OCI-LY7 (cell line): Measurements from ENCODE around the gene ZC3H4. TPM values are rescaled to one million over a fixed set of nuclear protein-coding genes. Genes with fewer than 3 reads are reported as not detected.
A peak's percentile ranks its signal among the peaks of the same experiment; 100 is the strongest.

ENCODE experiments used
- BruUV-seq: library from RNA; stranded (reverse); fragments of 400-500 nt; replicated peaks from 2 replicates; lab custom pipeline; 2021; lab: Mats Ljungman, UMichigan
- CTCF ChIA-PET: fragments of 300-600 bp; sonication (Branson Sonifier 250); formaldehyde crosslinking; loops from one replicate; lab custom pipeline; 2022; ENCODE audit warnings: antibody characterized with exemption; ENCODE audit not compliant: unreplicated experiment; lab: Charles Lee
- POLR2A ChIA-PET: fragments of 300-600 bp; sonication (Branson Sonifier 250); formaldehyde crosslinking; loops from one replicate; lab custom pipeline; 2022; ENCODE audit warnings: antibody characterized with exemption; lab: Charles Lee
- DNase-seq: peaks from one replicate; pipeline ENCODE4 v3.0.0-alpha.2; 2015; ENCODE audit warnings: low spot score
- H2AFZ ChIP-seq: fragments of 200-600 bp; sonication (generic), shearing (Covaris generic); 2 replicates; pipeline ENCODE4 v1.6.1; 2014; ENCODE audit warnings: mild to moderate bottlenecking, antibody characterized with exemption, low read length, moderate library complexity
- H3K27ac ChIP-seq: fragments of 200-600 bp; sonication (generic); 2 replicates; pipeline ENCODE4 v1.5.1; 2014; ENCODE audit warnings: mixed run types, low read depth, mild to moderate bottlenecking, moderate library complexity, low read length, inconsistent platforms; ENCODE audit not compliant: poor library complexity, severe bottlenecking
- H3K36me3 ChIP-seq: fragments of 200-600 bp; sonication (generic); 2 replicates; pipeline ENCODE4 v1.6.1; 2014; ENCODE audit warnings: mild to moderate bottlenecking, antibody characterized with exemption, low read length, moderate library complexity, mixed read lengths; ENCODE audit not compliant: insufficient read depth
- H3K4me1 ChIP-seq: fragments of 200-600 bp; sonication (generic); 2 replicates; pipeline ENCODE4 v1.5.1; 2014; ENCODE audit warnings: mild to moderate bottlenecking, low read length; ENCODE audit not compliant: insufficient read depth, poor library complexity, severe bottlenecking
- H3K4me2 ChIP-seq: fragments of 200-600 bp; sonication (generic); 2 replicates; pipeline ENCODE4 v1.6.1; 2014; ENCODE audit warnings: mild to moderate bottlenecking, low read length
- H3K4me3 ChIP-seq: fragments of 200-600 bp; sonication (generic); 2 replicates; pipeline ENCODE4 v1.5.1; 2014; ENCODE audit warnings: mild to moderate bottlenecking, low read depth, low read length; ENCODE audit not compliant: poor library complexity, severe bottlenecking
- H3K79me2 ChIP-seq: fragments of 200-600 bp; sonication (generic); 2 replicates; pipeline ENCODE4 v1.6.1; 2016; ENCODE audit warnings: low read depth, mild to moderate bottlenecking, low read length, moderate library complexity, mixed read lengths; ENCODE audit not compliant: insufficient read depth
- H3K9me2 ChIP-seq: fragments of 200-600 bp; sonication (generic); 2 replicates; pipeline ENCODE4 v1.6.1; 2016; ENCODE audit warnings: mild to moderate bottlenecking, low read length, mixed read lengths; ENCODE audit not compliant: insufficient read depth
- H3K9me3 ChIP-seq: fragments of 200-600 bp; sonication (generic); 2 replicates; pipeline ENCODE4 v1.6.1; 2014; ENCODE audit warnings: mild to moderate bottlenecking, mixed run types, low read length, mixed read lengths
- H4K20me1 ChIP-seq: fragments of 200-600 bp; sonication (generic); 2 replicates; pipeline ENCODE4 v1.6.1; 2014; ENCODE audit warnings: mild to moderate bottlenecking, antibody characterized with exemption, low read length, moderate library complexity, mixed read lengths; ENCODE audit not compliant: insufficient read depth
- EZH2phosphoT487 ChIP-seq: fragments of 200-600 bp; sonication (generic); IDR thresholded peaks from 2 replicates; pipeline ENCODE4 v1.6.1; 2018; ENCODE audit warnings: low read depth, borderline replicate concordance, mild to moderate bottlenecking, mixed run types, antibody characterized with exemption, low read length, moderate library complexity, mixed read lengths
- intact Hi-C: fragments of 100-400 bp; cut with micrococcal nuclease; formaldehyde crosslinking; loops from one replicate; pipeline ENCODE4 v1.10.0; 2022; ENCODE audit not compliant: unreplicated experiment
- total RNA-seq, 2 experiments: library from RNA; depleted of rRNA in 1 of 2; stranded (reverse); fragments of >200 nt in 1 of 2; shearing (Covaris generic) in 1 of 2; gene quantifications; 2 replicates each; pipeline ENCODE4 v1.2.3, GENCODE V29; 2014 to 2022
- TF ChIP-seq, protein P1 (sequence below): fragments of 200-600 bp; sonication (generic); conservative IDR thresholded peaks from 2 replicates; pipeline ENCODE4 v1.5.1; 2014; ENCODE audit warnings: mild to moderate bottlenecking, antibody characterized with exemption, low read length, moderate library complexity, mixed read lengths

ZC3H4 gene
- total RNA-seq, 2 experiments from 2014 or later: 23.0 to 76.8 TPM

DNA sequence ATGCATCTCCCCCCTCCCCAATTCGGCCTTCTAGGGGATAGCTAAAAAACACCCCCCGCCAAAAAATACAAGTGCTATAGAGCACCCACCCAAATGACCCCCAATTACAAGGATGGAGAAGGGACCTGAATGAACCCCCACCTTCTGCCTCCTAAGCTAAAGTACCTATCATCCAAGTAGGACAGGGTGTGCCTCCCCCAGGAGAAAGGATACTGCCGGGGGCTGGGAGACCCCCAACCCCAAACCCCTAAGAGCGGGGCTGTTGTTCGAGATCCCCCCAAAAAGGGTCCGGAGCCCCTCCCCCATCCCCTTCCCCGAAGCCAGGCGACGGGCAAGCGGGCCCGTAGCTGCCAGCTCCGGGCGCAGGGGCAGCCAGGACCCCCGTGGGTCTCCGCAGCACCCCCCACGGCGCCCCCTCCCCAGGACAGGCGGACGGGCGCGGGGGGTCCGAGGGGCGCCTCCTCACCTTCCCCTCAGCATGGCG, 1.9 kb downstream of the ZC3H4 start:
- intact Hi-C loops: loop anchor here (5.0 to 10.0 kb wide), 2 partner anchors 34 to 257 kb away; partner anchors contain the start of gene AP2S1
- POLR2A ChIA-PET: no interaction called here

DNA sequence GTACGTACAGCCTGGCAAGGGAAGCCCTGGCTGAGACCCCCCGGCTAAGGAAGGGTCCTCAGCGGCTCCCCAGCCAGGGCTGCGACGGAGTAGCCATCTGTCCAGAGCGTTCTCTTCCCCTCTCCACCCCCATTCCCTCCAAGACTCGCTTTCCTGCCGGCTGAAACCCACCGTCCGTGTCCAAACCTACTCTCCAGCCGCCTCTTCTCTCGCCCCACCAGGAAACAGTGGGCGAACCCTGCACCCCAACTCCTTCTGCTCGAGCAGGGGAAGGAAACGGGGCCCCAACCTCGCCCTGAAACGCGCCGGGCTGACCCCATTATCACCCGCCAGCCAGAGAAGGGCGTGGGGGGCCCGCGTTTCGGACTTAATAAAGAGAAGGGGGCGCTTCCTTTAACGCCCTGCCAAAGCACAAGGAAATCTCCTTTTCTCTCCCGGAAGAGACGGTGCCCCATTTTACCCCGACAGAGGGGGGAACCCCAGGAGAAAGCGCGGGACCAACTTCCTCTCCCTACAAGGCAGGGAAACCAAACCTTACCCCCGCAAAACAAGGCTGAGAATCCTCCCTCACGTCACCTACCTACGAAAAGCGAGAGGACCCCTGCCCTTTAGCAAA, 2.5 kb downstream of the ZC3H4 start:
- BruUV-seq: TSS peak; percentile 70

More for the DNA sequence above, 1.9 kb downstream of the ZC3H4 start:
- TF ChIP-seq, protein P1, sequence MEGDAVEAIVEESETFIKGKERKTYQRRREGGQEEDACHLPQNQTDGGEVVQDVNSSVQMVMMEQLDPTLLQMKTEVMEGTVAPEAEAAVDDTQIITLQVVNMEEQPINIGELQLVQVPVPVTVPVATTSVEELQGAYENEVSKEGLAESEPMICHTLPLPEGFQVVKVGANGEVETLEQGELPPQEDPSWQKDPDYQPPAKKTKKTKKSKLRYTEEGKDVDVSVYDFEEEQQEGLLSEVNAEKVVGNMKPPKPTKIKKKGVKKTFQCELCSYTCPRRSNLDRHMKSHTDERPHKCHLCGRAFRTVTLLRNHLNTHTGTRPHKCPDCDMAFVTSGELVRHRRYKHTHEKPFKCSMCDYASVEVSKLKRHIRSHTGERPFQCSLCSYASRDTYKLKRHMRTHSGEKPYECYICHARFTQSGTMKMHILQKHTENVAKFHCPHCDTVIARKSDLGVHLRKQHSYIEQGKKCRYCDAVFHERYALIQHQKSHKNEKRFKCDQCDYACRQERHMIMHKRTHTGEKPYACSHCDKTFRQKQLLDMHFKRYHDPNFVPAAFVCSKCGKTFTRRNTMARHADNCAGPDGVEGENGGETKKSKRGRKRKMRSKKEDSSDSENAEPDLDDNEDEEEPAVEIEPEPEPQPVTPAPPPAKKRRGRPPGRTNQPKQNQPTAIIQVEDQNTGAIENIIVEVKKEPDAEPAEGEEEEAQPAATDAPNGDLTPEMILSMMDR: no peak
- no peak for TF ChIP-seq EZH2phosphoT487
- DNase-seq: no peak
- H2AFZ ChIP-seq: no peak overlapping the region
- TSS peak; percentile 55 for BruUV-seq
- H3K4me3 ChIP-seq: peak overlapping the region; percentile 94
- CTCF ChIA-PET: no interaction called here
- peaks cover 52% of the 10 kb centered on the region for H3K79me2 ChIP-seq
- H4K20me1 ChIP-seq: no peaks in the 10 kb centered on the region
- peak overlapping the region; percentile 93 for H3K27ac ChIP-seq
- H3K4me1 ChIP-seq: peaks cover 44% of the 10 kb centered on the region
- H3K36me3 ChIP-seq: peaks cover 51% of the 10 kb centered on the region
- H3K4me2 ChIP-seq: peak overlapping the region; percentile 100
- H3K9me3 ChIP-seq: no peaks in the 10 kb centered on the region
- no peaks in the 10 kb centered on the region for H3K9me2 ChIP-seq

More for the DNA sequence above, 2.5 kb downstream of the ZC3H4 start:
- Histone ChIP-seq H3K4me3 (peak overlapping the region; percentile 94), H3K9me2 (no peaks in the 10 kb centered on the region), H4K20me1 (no peaks in the 10 kb centered on the region), H3K79me2 (peaks cover 57% of the 10 kb centered on the region), H3K36me3 (peaks cover 57% of the 10 kb centered on the region), H3K9me3 (no peaks in the 10 kb centered on the region), H2AFZ (no peak overlapping the region), H3K27ac (peak overlapping the region; percentile 93), H3K4me1 (peaks cover 44% of the 10 kb centered on the region), H3K4me2 (peak overlapping the region; percentile 100)
- TF ChIP-seq, protein P1: no peak
- no peak for TF ChIP-seq EZH2phosphoT487
- intact Hi-C loops: loop anchor here (5.0 to 10.0 kb wide), 2 partner anchors 34 to 256 kb away; partner anchors contain the start of gene AP2S1
- CTCF ChIA-PET: no interaction called here
- POLR2A ChIA-PET: no interaction called here
- DNase-seq: peak; percentile 60
